Chondrocyte (in vitro differentiated cells): ENCODE results near the gene MAP3K20. TPM values are rescaled to one million over a fixed set of nuclear protein-coding genes. Genes with fewer than 3 reads are reported as not detected.

Experiments
- DNase-seq: peaks from one replicate; pipeline ENCODE4 v3.0.0; 2021; ENCODE audit warnings: mixed read lengths, low spot score
- H3K27ac Mint-ChIP-seq: one replicate; pipeline ENCODE4 v1.8.0; 2021; ENCODE audit warnings: mild to moderate bottlenecking, moderate library complexity, mixed read lengths; ENCODE audit not compliant: unreplicated experiment
- H3K27me3 Mint-ChIP-seq: 2 replicates; pipeline ENCODE4 v1.8.0; 2021; ENCODE audit warnings: low read depth, mixed read lengths
- H3K36me3 Mint-ChIP-seq: 2 replicates; pipeline ENCODE4 v1.8.0; 2021; ENCODE audit warnings: low read depth, mixed read lengths
- H3K4me1 Mint-ChIP-seq: 2 replicates; pipeline ENCODE4 v1.8.0; 2021; ENCODE audit warnings: low read depth, mild to moderate bottlenecking, mixed read lengths
- H3K4me3 Mint-ChIP-seq: one replicate; pipeline ENCODE4 v1.8.0; 2021; ENCODE audit warnings: mild to moderate bottlenecking, moderate library complexity, mixed read lengths; ENCODE audit not compliant: unreplicated experiment
- H3K9me3 Mint-ChIP-seq: 2 replicates; pipeline ENCODE4 v1.8.0; 2021; ENCODE audit warnings: low read depth, mixed read lengths
- CTCF ChIP-seq: fragments of 200-600 bp; sonication (generic); IDR thresholded peaks from 2 replicates; pipeline ENCODE4 v1.5.0; 2021; ENCODE audit warnings: antibody characterized with exemption, mild to moderate bottlenecking, moderate library complexity
- total RNA-seq: library from RNA; stranded (reverse); gene quantifications from 3 replicates; pipeline ENCODE4 v1.2.1, GENCODE V29; 2021

Gene MAP3K20
- total RNA-seq, 1 donor from 2014 or later: 68.5 TPM

- Mint-ChIP-seq H3K4me1 (no peaks in the 10 kb centered on the region), H3K4me3 (no peak overlapping the region), H3K27me3 (no peaks in the 10 kb centered on the region), H3K36me3 (peaks cover 25% of the 10 kb centered on the region), H3K9me3 (no peaks in the 10 kb centered on the region), H3K27ac (no peak overlapping the region)
- TF ChIP-seq CTCF: no peak
- no peak for DNase-seq
These were observed 164.0 kb downstream of the MAP3K20 start for GRCh38 chr2:173239644-173240043.

GRCh38 chr2:173240083-173240482 is 164.4 kb downstream of the MAP3K20 start:
- TF ChIP-seq CTCF: no peak
- no peak overlapping the region for H3K27ac Mint-ChIP-seq
- no peak overlapping the region for H3K4me3 Mint-ChIP-seq
- H3K4me1 Mint-ChIP-seq: no peaks in the 10 kb centered on the region
- no peak for DNase-seq
- H3K9me3 Mint-ChIP-seq: no peaks in the 10 kb centered on the region
- H3K36me3 Mint-ChIP-seq: peaks cover 23% of the 10 kb centered on the region
- no peaks in the 10 kb centered on the region for H3K27me3 Mint-ChIP-seq

GRCh38 chr2:173241643-173242042 is 166.0 kb downstream of the MAP3K20 start:
- no peaks in the 10 kb centered on the region for H3K9me3 Mint-ChIP-seq
- TF ChIP-seq CTCF: no peak
- H3K27me3 Mint-ChIP-seq: no peaks in the 10 kb centered on the region
- no peak overlapping the region for H3K27ac Mint-ChIP-seq
- peaks cover 23% of the 10 kb centered on the region for H3K36me3 Mint-ChIP-seq
- no peak overlapping the region for H3K4me3 Mint-ChIP-seq
- DNase-seq: no peak
- H3K4me1 Mint-ChIP-seq: no peaks in the 10 kb centered on the region

GRCh38 chr2:173247156-173247555 is 171.5 kb downstream of the MAP3K20 start:
- H3K27ac Mint-ChIP-seq: no peak overlapping the region
- H3K27me3 Mint-ChIP-seq: no peaks in the 10 kb centered on the region
- H3K4me1 Mint-ChIP-seq: peaks cover 3% of the 10 kb centered on the region
- peaks cover 6% of the 10 kb centered on the region for H3K36me3 Mint-ChIP-seq
- no peak overlapping the region for H3K4me3 Mint-ChIP-seq
- TF ChIP-seq CTCF: no peak
- H3K9me3 Mint-ChIP-seq: no peaks in the 10 kb centered on the region
- DNase-seq: no peak

GRCh38 chr2:173248381-173248780 is 172.7 kb downstream of the MAP3K20 start:
- no peak for TF ChIP-seq CTCF
- Mint-ChIP-seq H3K27me3 (no peaks in the 10 kb centered on the region), H3K27ac (no peak overlapping the region), H3K9me3 (no peaks in the 10 kb centered on the region), H3K4me3 (no peak overlapping the region), H3K36me3 (peaks cover 8% of the 10 kb centered on the region), H3K4me1 (peaks cover 6% of the 10 kb centered on the region)
- no peak for DNase-seq
